ENCODE results near the gene ZC2HC1B.

The ZC2HC1B gene

DNA sequence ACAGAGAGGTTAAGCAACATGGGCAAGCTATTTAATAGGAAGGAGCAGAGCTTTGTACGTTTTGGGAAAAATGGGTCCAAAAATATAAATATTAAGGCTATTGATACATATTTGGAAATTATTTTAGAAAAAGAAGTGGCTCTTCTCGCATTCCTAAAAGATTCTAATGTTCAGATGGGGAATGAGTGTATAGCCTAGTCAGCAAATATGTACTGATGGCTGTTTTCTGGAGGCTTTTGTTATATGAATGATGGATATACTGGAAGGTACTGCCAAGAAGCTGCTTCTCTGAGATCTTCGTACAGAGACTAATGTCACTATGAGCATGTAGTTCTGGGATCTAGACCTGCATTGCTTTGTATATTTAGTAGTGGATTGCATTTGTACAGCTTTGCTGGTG, 72.1 kb downstream of the ZC2HC1B start:
- no peak for DNase-seq

DNA sequence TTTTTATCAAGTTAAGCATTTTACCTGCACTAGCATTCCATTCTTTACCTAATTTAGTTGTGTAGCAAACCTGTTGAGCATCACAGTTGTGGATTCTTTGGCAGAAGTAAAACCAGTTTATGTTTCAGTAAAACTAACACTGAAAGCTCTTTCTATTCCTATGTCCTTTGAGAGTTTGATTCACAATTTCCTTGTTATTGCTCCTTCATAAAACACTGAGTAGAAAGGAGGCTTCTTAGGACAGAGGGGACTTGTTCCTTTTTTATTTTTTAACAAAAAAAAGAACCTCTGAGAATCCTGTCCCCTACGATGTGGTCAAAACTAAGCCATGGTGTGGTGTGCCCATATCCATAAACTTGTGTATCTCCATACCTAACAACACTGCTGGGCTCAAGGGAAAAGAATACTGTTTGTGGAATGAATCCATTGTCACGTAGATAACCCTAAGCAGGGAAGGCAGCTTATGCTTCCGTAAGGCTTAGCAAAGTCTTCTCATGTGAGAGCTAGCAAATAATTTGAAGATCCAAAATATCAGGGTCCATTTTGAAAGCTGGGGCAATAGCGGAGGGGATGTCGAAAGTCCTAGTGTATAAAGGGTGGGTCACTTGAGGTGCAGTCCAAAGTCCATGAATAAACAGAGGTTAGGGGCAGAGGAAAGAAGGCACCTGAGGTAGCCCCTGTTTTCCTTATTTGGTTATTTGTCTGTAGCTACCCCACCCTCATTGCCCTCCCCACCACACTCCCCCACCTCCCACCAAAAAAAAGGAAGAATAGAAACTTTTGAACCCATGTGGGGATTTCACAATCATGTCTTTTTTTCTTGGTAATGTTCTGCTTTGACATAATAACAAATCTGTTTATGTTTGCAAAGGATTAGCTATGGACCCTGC, 72.7 kb downstream of the ZC2HC1B start:
- DNase-seq = peak; percentile 12

GRCh38 chr6:143937668-143937970, 73.3 kb downstream of the ZC2HC1B start:
- DNase-seq = no peak

DNA sequence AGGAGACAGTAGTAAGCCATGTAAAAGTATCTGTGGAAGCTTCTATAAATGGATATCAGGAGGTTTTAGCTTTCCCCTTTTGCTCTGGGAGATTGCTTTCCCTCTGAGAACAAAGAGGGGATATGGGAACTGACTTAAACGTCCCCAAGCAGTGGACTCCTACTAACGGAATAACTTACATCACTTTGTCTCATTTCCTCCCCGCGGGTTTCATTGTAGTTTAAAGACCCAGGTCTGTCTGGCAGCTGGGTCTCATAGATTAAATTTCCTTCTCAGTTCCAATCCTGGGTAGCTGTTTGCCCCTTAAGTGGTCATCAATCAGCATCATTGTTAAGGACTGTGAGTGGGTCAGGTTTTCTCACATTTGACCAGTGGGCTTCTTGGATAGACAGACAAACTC, 75.1 kb downstream of the ZC2HC1B start:
- no peak for DNase-seq

DNA sequence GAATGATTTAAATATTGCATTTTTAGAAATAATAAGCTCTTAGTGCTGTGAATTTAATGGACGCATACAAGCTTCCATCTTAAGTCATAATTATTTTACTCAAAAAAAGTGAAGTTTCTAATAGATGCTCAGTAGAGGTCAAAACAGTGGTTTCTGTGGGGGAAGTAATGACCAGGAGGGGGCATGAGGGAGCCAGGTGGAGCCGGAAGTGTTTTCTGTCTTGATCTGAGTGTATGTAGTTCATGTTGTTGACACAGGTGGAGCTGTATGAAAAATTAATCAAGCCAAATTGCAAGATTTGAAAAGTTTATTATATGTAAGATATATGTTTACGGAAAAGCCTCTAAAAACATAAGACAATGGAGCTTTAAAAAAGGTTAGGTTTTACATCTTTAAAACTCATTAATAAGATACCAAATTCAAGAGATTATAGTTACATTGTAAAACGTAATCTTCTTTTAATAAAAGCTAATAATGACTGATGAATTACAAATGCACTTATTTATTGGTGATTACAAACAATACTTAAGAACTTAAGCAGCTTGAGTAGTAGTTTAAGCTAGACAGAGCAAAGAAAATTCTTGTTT, 75.8 kb downstream of the ZC2HC1B start:
- DNase-seq = peak; percentile 88

DNA sequence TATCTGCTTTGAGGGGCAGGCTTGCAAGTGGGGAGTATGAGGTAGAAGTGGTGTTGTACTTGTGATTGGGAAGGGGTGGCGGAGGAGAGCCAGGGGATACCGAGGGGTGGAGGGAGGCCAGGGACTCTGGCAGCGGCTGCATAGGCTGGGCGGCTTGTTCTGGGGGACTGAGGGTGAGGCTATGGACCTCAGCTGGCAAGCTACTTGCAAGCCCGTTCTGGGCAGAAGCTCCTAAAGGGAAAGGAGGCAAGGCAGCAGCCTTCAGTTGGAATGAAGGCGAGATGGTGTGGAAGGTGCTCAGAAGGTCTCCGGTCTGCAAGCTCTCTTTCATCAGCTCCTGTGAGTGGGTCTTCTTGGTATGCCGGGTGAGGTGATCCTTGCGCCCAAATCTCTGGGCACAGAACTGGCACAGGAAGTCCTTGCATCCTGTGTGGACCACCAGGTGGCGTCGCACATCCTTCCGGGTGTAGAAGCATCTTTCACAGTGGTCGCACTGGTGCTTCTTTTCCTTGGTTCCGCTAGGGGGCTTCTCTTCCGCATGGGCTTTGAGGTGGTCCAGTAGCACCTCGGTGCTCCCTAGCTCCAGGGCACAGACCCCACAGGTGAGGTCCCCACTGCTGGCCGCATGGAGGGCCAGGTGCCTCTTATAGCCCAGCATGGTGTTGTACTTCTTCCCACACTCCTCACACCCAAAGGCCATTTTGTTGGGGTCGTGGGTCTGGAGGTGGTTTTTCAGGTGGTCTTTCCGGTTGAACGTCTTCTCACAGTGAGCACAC, 77.8 kb downstream of the ZC2HC1B start:
- DNase-seq = peak; percentile 75

- DNase-seq = no peak
These were observed 83.9 kb downstream of the ZC2HC1B start for GRCh38 chr6:143948208-143948607.

DNA sequence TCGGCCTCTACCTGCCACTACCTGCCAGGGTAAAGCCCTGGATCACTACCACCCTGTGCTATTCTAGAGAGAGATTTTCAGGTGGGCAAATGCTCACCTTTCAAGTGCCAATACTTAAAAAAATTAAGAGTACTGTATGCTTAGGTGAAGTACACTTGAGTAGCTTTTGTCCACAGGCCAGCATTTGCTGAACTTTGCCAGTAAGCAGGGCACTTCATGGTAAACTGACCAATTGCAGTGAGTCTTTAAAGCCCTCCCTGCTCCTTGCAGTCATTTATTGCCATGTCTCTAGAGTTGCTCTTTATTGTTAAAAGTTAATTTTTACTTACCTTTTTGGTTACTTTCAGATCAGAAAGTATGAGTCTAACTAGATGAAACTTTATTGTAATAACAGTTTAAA, 85.3 kb downstream of the ZC2HC1B start:
- DNase-seq = no peak

GRCh38 chr6:143949962-143950361, 85.7 kb downstream of the ZC2HC1B start:
- DNase-seq = no peak

GRCh38 chr6:143950875-143951274, 86.6 kb downstream of the ZC2HC1B start:
- no peak for DNase-seq

DNA sequence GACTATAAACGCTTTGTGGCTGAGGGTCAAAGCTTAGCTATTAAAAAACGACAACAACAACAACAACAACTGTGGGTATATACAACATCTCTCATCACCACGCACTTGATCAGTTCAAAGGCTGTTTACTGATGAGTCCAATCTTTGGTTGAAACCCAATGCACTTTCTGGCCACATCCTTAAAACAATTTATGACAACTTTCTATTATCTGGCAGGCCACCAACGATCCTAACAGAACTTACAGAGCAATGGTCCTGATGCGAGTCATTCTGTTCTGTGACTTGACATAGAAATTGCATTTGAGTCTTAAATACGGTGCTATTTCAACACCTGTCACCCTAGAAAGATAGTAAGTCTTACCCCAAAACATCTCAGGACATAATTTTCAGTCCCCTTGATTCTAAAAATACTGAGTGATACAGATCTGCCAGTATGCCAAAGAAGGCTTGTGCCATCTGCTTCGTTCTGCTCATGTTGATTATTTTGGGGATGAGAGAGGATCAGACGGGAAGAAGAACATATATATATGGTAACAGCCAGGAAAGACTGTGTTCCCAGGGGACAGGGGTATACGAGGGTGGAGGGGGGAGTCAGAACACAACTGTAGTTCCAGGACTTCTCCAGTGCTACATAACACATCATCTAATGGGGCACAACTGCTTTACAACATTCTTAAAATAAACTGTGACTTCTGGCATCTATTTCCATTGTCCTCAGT, 87.9 kb downstream of the ZC2HC1B start:
- DNase-seq = no peak

DNA sequence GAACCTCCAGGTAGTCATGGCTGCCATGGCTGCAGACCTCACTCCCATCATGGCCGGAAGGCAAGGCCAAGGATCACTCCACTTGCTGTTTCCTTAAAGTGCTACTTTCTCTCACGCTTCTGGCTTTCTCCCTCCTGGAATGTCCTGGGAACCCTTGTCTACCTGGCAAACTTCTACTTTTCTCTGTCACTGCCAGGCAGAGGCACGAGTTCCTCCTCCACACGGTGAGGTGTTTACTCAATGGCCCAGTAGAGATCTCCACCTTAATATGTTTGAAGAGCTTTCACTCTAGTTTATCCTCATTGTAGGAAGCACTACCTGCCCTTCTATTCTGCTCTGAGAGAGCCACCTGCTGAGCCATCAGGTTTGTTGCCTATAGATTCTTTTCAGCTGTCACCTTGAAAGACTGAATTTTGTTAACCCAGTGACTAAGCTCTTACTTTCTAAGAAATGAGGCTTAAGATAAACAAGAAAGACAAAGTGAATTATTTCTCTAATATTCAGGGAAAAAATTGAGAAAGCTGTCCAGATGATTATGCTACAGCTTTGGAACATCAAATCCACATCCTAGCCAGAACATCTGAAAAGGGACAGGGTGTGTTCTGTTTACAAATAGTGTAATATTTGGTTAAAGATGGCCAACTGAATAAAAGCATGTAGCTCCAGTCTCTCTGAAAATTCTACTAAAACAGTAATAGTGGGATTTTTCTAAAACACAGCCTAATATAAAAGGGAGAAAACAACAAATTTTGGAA, 88.8 kb downstream of the ZC2HC1B start:
- no peak for DNase-seq

DNA sequence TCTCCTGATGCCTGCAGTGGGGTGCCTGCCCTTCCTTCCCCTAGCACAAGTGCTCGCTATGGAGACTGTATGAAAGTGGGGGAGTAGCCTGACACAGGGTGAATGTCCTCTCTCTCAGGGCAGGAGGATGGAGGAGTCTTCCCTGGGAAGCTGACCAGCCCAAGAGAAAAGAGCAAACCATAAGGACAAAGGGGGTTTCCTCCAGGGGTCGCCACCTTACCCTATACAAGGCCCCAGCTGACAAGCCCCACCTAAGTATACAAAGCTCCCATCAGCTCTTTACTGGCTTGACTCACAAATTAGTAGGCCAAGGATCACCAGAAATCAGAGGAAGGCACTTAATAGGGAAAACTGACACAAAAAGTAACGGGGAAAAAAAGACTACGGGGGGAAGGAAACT, 89.6 kb downstream of the ZC2HC1B start:
- no peak for DNase-seq

GRCh38 chr6:143955971-143956370, 91.7 kb downstream of the ZC2HC1B start:
- no peak for DNase-seq

GRCh38 chr6:143957679-143958274, 93.5 kb downstream of the ZC2HC1B start:
- DNase-seq = no peak

- no peak for DNase-seq
These were observed 94.6 kb downstream of the ZC2HC1B start for GRCh38 chr6:143958839-143959399.

GRCh38 chr6:143959927-143960326, 95.7 kb downstream of the ZC2HC1B start:
- DNase-seq = no peak

GRCh38 chr6:143961066-143961465, 96.8 kb downstream of the ZC2HC1B start:
- DNase-seq = no peak

DNA sequence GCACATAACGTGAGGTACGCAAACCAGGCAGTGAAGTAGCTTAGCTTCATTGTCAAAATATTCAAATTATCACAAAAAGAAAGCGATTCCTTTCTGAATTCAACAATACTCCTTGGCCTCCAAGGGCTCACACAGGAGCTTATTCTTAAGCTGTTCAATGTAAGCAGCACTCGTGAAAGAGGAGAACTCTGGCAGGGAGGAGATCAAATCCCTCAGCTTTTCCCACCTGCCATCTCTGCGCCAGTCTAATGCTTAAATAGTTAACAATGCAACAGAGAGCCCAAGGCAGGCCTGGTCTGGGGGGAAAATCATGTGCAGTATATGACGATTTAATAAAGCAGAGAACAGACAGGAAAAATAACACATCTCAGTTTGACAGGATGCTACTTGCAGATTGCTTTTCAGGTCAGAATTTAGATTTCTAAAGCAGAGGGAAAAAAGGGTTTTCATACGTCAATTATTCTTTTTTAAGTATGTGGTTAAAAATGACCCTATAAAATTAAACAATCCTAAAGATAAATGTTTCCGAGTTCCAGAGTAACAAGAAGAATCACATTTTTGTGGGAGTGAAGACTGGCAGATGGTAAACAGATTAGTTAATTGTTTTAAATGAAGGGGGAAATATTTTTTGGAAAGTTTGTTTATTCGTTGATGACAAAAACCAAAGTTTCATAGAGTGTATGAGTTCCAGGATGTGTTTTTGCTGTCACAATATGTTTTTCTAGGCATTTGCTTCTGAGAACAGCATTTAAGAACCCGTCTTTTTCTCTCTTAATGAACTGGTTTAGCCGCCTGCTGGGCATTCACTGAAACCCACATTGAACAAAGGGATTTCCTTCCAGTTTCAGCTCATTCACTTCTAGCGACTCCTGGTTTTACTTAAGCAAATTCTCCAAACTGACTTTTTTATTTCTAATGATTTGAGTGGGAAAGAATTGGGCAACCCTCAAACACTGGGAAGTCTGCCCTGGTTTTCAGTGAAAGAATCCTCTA, 97.9 kb downstream of the ZC2HC1B start:
- DNase-seq = no peak

DNA sequence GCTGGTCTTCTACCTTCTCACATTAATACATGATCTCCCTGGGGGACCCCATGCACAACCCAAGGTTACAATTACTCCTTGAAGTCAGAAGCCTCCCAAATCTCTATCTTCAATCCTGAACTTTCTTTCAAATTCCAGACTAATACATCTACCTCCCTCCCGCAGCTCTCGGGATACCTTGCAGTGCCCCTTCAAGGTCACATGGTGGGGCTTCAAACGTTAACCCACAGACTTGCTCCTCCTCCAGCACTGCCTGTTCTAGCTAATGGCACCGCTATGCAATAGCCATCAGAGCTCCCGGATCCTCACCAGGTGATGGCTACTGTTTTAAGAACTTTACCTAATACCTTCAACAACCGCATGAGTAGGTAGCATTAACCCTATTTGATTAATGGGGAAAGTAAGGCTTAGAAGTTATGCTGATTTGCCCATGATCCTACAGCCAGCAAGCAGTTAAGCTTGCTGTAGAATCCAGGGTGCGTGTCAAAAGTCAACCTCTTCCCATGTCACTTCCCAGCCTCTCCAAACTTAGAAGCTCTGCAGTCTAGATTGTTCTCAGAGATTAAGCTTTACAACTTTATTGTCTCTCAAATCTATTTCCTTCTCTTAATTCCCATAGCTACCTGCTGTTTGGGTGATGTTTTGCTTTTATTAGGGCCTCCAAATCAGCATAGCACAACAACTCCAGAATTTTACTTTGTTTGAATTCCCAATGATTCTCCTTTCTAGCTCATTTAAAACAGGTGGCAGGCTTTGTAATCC, 99.1 kb downstream of the ZC2HC1B start:
- no peak for DNase-seq

Data from OCI-M1 (cell line).